ENCODE measurements around the gene MARCHF2.
A peak's percentile ranks its signal among the peaks of the same experiment; 100 is the strongest.
"Not testable (repeated sequence)": the region's sequence is repeated elsewhere in the genome, so short reads cannot be mapped to it uniquely, and the experiment has no call there.

MARCHF2 gene

GRCh38 chr19:8403820-8404109 lies 9.3 kb upstream of the MARCHF2 start:
- no peak for DNase-seq (ENCODE audit: low read depth, low spot score)
- in situ Hi-C loops (cut with HindIII; ENCODE audit: low sequenced_read_pairs), result no loop called here
- no peak overlapping the region for H3K4me3 ChIP-seq (ENCODE audit: low read depth, low read length)
- no peak for TF ChIP-seq CTCF (IDR thresholded peaks at IDR 0.05; ENCODE audit: low read depth, low read length)

DNA sequence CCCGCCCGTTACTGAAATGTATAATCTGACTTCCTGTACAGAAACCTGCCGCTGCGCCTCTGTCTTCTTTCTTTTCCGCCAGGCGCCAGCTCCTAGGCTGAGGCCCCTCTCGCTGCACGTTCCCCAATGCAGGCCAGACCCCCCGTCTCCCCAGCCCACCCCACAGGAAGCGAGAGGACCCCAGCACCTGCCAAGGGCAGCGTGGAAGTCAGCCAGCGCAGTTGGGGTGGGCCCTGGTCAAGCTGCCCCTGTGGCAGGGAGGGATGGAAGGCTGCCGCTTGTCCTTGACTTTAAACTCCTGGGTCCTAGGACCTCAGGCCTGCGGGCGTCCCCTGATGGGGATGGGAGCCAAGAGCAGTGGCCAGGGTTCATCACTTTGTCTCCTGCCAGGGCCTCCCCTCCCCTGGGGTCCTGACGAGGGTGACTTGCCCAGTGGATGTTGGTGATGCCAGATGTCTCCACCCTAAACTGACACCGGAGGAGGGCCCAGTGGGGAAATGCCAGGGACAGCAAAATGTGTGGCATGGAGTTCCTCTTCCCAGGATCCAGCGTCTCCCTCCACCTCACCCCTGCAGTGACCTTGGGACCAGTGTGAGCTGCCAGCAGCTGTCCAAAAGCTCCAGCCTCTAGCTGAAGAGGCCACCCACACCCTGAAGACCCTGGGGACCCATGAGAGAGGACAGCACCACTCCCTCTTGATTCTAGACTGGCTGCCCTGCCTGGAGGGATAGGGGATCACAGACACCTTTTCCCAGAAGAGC lies 8.5 kb upstream of the MARCHF2 start:
- in situ Hi-C loops (cut with HindIII; ENCODE audit: low sequenced_read_pairs), result no loop called here
- no peak overlapping the region for H3K4me3 ChIP-seq (ENCODE audit: low read depth, low read length)
- no peak for DNase-seq (ENCODE audit: low read depth, low spot score)
- no peak for TF ChIP-seq CTCF (IDR thresholded peaks at IDR 0.05; ENCODE audit: low read depth, low read length)

DNA sequence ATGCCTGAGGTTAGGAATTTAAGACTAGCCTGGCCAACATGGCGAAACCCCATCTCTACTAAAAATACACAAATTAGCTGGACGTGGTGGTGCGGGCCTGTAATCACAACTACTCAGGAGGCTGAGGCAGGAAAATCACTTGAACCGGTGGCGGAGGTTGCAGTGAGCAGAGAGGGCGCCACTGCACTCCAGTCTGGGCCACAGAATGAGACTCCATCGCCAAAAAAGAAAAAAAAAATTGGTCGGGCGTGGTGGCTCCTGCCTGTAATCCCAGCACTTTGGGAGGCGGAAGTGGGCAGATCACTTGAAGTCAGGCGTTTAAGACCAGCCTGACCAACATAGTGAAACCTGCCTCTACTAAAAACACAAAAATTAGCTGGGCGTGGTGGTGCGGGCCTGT lies 2.4 kb upstream of the MARCHF2 start:
- H3K4me3 ChIP-seq (ENCODE audit: low read depth, low read length); DNase-seq (ENCODE audit: low read depth, low spot score); in situ Hi-C loops (cut with HindIII; ENCODE audit: low sequenced_read_pairs): not testable (repeated sequence)

DNA sequence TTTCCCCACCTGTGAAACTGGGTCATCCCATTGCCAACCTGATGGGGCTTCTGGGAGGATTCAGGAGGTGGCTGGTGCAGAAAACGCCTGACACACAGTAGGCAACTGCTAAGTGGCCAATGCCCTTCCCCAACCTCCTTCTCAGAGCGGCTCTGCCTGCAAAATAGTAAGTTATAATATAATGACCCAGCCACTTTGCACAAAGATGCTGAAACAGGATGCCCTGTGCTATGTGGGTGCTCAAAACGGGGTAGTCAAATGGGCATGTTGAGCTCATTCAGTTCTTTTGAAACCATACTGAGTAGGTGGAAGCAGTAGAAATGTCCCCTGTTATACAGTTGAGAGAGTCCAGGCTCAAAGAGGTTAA lies 507 bp downstream of the MARCHF2 start:
- peak overlapping the region; percentile 63 for H3K4me3 ChIP-seq (ENCODE audit: low read depth, low read length)
- TF ChIP-seq CTCF (IDR thresholded peaks at IDR 0.05; ENCODE audit: low read depth, low read length), result no peak
- in situ Hi-C loops (cut with HindIII; ENCODE audit: low sequenced_read_pairs), result no loop called here
- DNase-seq (ENCODE audit: low read depth, low spot score), result no peak

- no peak for TF ChIP-seq CTCF (IDR thresholded peaks at IDR 0.05; ENCODE audit: low read depth, low read length)
- in situ Hi-C loops (cut with HindIII; ENCODE audit: low sequenced_read_pairs), result no loop called here
- H3K4me3 ChIP-seq (ENCODE audit: low read depth, low read length), result no peak overlapping the region
- DNase-seq (ENCODE audit: low read depth, low spot score), result no peak
Observed at GRCh38 chr19:8416796-8417195, 3.7 kb downstream of the MARCHF2 start.

DNA sequence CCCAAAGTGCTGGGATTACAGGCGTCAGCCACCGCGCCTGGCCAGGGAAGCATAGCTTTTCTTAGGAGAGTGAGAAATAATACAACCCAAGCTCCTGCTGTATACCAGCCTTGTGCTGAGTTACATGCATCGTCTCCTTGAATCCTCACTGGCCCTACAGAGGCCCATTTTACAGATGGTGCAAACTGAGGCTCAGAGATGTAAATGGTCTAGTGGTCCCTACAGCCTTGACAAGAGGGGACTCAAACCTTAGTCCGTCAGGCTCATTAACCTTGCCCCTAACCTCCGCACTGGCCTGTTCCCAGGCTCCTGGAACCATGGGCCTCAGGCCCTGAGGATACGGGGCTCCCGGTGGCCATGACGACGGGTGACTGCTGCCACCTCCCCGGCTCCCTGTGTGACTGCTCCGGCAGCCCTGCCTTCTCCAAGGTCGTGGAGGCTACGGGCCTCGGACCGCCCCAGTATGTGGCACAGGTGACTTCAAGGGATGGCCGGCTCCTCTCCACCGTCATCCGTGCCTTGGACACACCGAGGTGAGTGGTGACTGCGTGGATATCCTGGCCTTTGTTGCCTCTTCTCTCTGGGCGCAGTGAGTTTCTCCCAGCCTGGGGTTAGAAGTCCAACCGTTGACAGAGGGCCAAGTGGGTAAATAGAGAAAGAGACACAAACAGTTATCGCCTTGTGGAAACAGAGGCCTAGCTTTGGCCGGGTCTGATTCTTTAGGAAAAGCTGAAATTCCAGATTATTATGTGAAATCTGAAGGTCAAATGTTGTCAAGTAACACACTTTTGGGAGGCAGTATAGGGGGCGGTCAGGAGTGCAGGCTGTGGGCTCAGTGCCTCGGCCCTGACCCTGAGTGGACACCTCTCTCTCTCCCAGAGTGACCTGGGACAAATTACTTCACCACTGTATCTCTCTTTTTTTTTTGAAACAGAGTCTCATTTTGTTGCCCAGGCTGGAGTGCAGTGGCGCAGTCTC lies 8.7 kb downstream of the MARCHF2 start:
- in situ Hi-C loops (cut with HindIII; ENCODE audit: low sequenced_read_pairs), result no loop called here
- TF ChIP-seq CTCF (IDR thresholded peaks at IDR 0.05; ENCODE audit: low read depth, low read length), result no peak
- no peak overlapping the region for H3K4me3 ChIP-seq (ENCODE audit: low read depth, low read length)
- DNase-seq (ENCODE audit: low read depth, low spot score), result no peak

GRCh38 chr19:8423817-8424223 lies 10.7 kb downstream of the MARCHF2 start:
- in situ Hi-C loops (cut with HindIII; ENCODE audit: low sequenced_read_pairs), result no loop called here
- peak; percentile 95 for DNase-seq (ENCODE audit: low read depth, low spot score)
- H3K4me3 ChIP-seq (ENCODE audit: low read depth, low read length), result no peak overlapping the region
- TF ChIP-seq CTCF (IDR thresholded peaks at IDR 0.05; ENCODE audit: low read depth, low read length), result no peak

- in situ Hi-C loops (cut with HindIII; ENCODE audit: low sequenced_read_pairs); H3K4me3 ChIP-seq (ENCODE audit: low read depth, low read length); DNase-seq (ENCODE audit: low read depth, low spot score): not testable (repeated sequence)
Observed at GRCh38 chr19:8425331-8425730, 12.2 kb downstream of the MARCHF2 start.
